Mesothelial cell of epicardium (in vitro differentiated cells): ENCODE measurements around the gene GHRL. TPM values are rescaled to one million over a fixed set of nuclear protein-coding genes. Genes with fewer than 3 reads are reported as not detected.

ENCODE experiments used
- DNase-seq, 2 experiments: peaks; one replicate each; pipeline ENCODE4 v3.0.0; 2021; ENCODE audit warnings: low spot score in 2 of 2; ENCODE audit not compliant: unreplicated experiment in 2 of 2
- H3K27ac Mint-ChIP-seq: 2 replicates; pipeline ENCODE4 v1.8.0; 2021; ENCODE audit warnings: mixed read lengths
- H3K27me3 Mint-ChIP-seq: 2 replicates; pipeline ENCODE4 v1.8.0; 2021; ENCODE audit warnings: low read depth, mixed read lengths
- H3K36me3 Mint-ChIP-seq: 2 replicates; pipeline ENCODE4 v1.8.0; 2021; ENCODE audit warnings: mixed read lengths
- H3K4me1 Mint-ChIP-seq: 2 replicates; pipeline ENCODE4 v1.8.0; 2021; ENCODE audit warnings: mixed read lengths
- H3K4me3 Mint-ChIP-seq: 2 replicates; pipeline ENCODE4 v1.8.0; 2021; ENCODE audit warnings: mild to moderate bottlenecking, moderate library complexity, mixed read lengths
- H3K9me3 Mint-ChIP-seq: 2 replicates; pipeline ENCODE4 v1.8.0; 2021; ENCODE audit warnings: mixed read lengths
- CTCF ChIP-seq: fragments of 200-600 bp; sonication (generic); IDR thresholded peaks from one replicate; pipeline ENCODE4 v1.5.0; 2021; ENCODE audit warnings: antibody characterized with exemption; ENCODE audit not compliant: unreplicated experiment
- microRNA-seq: library from miRNA; unstranded; fragments of <30 nt; microRNA quantifications from one replicate; pipeline ENCODE4 v1.2.0, GENCODE V29; 2021; ENCODE audit warnings: inconsistent platforms, mixed read lengths
- total RNA-seq: library from RNA; stranded (reverse); gene quantifications from 3 replicates; pipeline ENCODE4 v1.2.1, GENCODE V29; 2021

Gene GHRL
- total RNA-seq, 1 donor from 2014 or later: 0.96 TPM

DNA sequence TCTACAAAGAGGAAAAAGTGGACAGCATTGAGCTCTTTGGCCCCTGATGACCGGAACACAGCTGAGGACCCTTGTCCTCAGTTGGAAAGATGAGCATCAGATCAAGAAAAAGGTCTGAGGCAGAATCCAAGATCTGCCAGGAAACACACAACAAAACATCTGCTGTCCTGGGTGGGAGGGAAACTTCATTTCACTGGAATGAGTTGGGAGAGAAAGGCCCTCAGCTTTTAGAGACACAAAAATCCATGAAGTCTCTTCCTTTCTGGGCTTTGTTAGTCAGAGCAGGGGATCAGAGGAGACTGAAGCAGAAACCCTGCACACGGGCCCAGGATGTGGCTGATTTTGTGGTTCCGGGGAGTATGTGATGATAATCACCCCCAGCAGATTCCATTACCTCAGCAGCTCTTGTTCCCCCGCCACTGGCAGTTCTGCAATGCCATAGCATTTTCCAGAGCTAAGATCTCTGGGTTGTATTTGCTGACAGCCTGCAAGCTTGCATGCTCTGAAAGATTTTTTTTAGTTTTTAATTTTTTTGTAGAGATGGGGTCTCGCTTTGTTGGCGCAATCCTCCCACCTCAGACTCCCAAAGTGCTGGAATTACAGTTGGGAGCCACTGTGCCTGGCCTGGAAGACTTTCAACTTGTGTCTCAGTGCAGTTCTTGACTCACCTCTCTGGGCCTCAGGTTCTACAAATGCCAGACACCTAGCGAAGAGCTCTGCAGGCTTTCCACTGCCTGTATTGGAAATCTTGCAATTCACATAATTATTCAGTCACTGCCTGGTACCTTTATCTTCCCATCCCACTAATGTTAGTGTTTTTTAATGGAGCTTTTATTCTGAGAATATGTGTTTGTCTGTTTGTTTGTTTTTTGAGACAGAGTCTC lies 50.3 kb downstream of the GHRL start:
- H3K36me3 Mint-ChIP-seq: no peaks in the 10 kb centered on the region
- DNase-seq: no peak
- H3K4me3 Mint-ChIP-seq: no peak overlapping the region
- no peak for TF ChIP-seq CTCF
- peaks cover 17% of the 10 kb centered on the region for H3K9me3 Mint-ChIP-seq
- no peaks in the 10 kb centered on the region for H3K4me1 Mint-ChIP-seq
- no peaks in the 10 kb centered on the region for H3K27me3 Mint-ChIP-seq
- H3K27ac Mint-ChIP-seq: peak overlapping the region; percentile 15

DNA sequence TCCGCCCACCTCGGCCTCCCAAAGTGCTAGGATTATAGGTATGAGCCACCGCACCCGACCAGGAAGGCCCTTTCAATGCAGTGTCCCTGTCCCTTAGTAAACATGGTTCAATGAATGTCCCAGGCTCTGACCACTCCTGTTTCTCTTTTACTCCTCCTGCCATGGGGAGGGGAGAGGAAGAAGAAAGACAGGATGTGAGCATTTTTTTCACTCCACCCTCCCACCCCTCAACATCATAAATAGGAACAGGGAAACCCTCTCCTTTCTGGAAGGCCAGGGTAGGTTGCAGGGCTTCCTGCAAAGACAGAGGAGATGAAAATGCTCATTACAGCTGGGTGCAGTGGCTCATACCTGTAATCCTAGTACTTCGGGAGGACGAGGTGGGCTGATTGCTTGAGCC lies 51.9 kb downstream of the GHRL start:
- Mint-ChIP-seq H3K27ac (no peak overlapping the region), H3K36me3 (no peaks in the 10 kb centered on the region), H3K27me3 (no peaks in the 10 kb centered on the region), H3K9me3 (peaks cover 13% of the 10 kb centered on the region), H3K4me3 (no peak overlapping the region), H3K4me1 (no peaks in the 10 kb centered on the region)
- no peak for TF ChIP-seq CTCF
- DNase-seq: no peak

DNA sequence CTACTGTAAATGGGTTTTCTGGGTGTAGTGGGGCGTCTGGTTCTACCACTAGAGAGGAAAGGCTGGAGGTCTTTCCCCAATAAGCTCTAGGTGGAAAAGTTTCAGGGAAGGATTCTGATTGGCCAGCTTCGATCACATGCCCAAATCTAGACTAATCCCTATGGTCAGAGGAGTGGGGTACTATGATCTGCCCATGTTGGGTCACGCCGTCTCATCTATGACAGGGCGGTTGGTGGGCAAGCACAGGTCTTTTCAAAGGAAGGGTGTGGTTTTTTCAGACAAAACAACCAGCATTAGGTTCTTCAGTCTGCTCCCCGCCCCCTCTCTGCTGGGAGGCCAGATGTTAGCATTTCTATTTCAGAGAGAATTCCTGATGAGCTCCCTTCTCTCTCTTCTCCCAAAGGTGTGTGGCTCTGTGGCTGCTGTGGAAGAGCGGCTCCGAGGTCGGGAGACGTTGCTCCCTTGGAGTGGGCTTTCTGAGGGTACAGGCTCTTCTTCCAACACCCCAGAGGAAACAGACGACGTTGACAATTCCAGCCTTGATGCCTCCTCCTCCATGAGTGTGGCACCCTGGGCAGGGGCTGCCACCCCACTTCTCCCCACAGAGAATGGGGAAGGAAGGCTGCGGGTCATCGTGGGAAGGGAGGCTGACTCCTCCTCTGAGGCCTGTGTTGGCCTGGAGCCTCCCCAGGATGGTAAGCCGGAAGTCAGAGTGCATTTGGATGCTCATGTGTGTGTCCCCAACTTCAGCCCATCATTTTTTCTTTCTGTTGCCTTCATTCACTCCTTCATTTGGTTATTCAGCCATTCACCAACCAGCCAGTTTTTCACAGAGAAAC lies 54.2 kb downstream of the GHRL start:
- TF ChIP-seq CTCF: no peak
- Mint-ChIP-seq H3K4me3 (no peak overlapping the region), H3K27me3 (no peaks in the 10 kb centered on the region), H3K4me1 (no peaks in the 10 kb centered on the region), H3K27ac (no peak overlapping the region), H3K9me3 (no peaks in the 10 kb centered on the region), H3K36me3 (no peaks in the 10 kb centered on the region)
- no peak for DNase-seq

Small RNAs within 50 kb of the gene (microRNA-seq; reads per million reads assigned to microRNA genes)
- not detected for gene MIR378B

Other genes starting within 250 kb of the GHRL start
- gene FANCD2OS, start 184.7 kb downstream of the GHRL start, total RNA-seq: not detected in 3 replicates
- 120 to 126 TPM (median 121 TPM) in 3 replicates for gene BRK1, start 177.3 kb downstream of the GHRL start, total RNA-seq
- 71.2 to 73.7 TPM (median 72.9 TPM) in 3 replicates for gene VHL, start 151.2 kb downstream of the GHRL start, total RNA-seq
- 0.69 to 0.97 TPM (median 0.77 TPM) in 3 replicates for gene IRAK2, start 128.0 kb downstream of the GHRL start, total RNA-seq
- 38.7 to 40.6 TPM (median 40.2 TPM) in 3 replicates for gene TATDN2, start 44.5 kb downstream of the GHRL start, total RNA-seq
- gene SEC13, start 28.2 kb upstream of the GHRL start, total RNA-seq: 138 to 146 TPM (median 138 TPM) in 3 replicates
- not detected in 3 replicates for gene ATP2B2, start 212.6 kb upstream of the GHRL start, total RNA-seq